Measurements from ENCODE around the gene TIGD1.

DNA sequence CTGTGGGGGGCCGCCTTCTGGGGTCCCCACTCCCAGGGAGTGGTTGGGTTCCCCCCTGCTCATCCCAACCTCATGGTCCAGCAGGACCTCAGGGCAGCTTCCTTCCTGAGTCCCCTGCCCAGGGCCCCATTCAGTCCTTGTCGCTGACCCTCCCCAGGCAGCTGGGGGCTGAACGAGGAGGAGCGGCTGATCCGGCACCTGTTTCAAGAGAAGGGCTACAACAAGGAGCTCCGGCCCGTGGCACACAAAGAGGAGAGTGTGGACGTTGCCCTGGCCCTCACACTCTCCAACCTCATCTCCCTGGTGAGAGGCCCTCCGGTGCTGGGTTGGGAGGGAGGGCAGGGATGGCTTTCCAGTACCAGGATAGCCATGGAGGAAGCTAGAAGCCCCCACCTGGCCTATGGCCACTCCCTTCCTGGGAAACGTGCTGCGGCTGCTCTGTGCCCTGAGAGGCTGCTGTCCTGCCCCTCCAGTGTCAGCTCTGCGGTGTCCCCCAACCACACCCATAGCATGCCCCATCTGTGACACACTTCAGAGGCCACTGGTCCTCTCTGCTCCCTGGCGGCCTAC lies 23.9 kb downstream of the TIGD1 start:
- TF ChIP-seq, protein P1, sequence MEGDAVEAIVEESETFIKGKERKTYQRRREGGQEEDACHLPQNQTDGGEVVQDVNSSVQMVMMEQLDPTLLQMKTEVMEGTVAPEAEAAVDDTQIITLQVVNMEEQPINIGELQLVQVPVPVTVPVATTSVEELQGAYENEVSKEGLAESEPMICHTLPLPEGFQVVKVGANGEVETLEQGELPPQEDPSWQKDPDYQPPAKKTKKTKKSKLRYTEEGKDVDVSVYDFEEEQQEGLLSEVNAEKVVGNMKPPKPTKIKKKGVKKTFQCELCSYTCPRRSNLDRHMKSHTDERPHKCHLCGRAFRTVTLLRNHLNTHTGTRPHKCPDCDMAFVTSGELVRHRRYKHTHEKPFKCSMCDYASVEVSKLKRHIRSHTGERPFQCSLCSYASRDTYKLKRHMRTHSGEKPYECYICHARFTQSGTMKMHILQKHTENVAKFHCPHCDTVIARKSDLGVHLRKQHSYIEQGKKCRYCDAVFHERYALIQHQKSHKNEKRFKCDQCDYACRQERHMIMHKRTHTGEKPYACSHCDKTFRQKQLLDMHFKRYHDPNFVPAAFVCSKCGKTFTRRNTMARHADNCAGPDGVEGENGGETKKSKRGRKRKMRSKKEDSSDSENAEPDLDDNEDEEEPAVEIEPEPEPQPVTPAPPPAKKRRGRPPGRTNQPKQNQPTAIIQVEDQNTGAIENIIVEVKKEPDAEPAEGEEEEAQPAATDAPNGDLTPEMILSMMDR (IDR thresholded peaks at IDR 0.05), result no peak
- no peak for TF ChIP-seq POLR2A (IDR thresholded peaks at IDR 0.05)
